ENCODE measurements around the gene PPIE. TPM values are rescaled to one million over a fixed set of nuclear protein-coding genes. Genes with fewer than 3 reads are reported as not detected.

PPIE gene
- 37.4 and 41.7 TPM in 2 replicates for total RNA-seq

DNA sequence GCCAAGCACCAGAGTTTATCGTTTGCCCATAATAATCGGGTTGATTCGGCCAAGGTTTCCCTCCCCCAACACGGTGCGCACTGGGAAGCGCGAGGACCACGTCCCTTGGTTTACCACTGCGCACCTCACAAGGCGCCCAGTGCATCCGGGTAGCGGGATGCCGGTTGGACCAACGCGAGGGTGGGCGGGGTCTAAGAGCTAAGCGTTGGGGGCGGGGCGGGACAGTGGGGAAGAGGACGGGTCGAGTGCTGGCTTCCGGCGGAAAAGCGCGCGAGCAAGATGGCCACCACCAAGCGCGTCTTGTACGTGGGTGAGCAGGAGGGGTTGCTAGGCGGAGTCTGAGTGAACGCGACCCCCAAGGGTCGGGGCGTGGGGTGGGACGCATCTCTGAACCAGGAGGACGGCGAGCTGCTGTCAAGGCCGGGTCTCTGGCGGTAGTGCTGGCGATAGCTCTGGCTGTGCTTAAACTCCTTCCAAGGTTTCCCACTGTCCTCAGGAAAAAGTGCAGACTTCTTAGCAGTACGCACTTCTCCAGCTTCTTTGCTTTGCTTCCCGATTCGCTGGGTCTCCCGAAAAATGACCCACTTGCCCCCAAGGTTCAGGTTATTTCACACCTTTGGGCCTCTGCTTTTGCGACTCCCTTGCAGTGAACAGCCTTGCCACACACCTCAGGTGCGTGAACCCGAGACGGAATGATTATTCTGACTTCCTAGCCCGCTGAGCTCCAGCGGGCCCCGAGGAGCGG is at the start of gene PPIE:
Gene PPIE, plus strand, starts transcription at position 261 of the 745 bp plus-strand sequence. Its CDS starts 19 bp downstream, at position 280.
- peak; percentile 90 for DNase-seq

DNA sequence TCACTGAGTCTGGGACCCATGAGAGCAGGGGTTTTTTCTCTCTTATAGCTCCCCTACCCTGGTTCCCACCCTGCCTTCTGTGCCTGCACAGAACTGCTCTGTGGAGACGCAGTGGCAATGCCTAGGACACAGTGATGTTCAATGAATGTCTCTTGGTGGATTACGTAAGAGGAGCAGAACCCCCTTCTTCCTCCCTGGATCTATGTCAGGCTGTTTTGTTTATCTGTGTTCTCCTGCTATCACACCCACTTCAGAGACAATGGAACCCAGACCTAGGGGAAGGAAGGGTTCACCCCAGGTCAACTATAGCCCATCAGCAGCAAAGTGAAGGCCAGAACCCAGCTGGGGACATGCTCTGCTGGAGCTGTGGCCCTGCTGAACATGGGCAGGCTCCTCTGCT is 49.5 kb upstream of the PPIE start:
- DNase-seq, result no peak

- no peak for DNase-seq
Measured at GRCh38 chr1:39689635-39690034, 49.0 kb upstream of the PPIE start.

- no peak for DNase-seq
Measured at GRCh38 chr1:39690225-39690624, 48.5 kb upstream of the PPIE start.

- DNase-seq, result no peak
Measured at GRCh38 chr1:39690794-39691382, 47.8 kb upstream of the PPIE start.

DNA sequence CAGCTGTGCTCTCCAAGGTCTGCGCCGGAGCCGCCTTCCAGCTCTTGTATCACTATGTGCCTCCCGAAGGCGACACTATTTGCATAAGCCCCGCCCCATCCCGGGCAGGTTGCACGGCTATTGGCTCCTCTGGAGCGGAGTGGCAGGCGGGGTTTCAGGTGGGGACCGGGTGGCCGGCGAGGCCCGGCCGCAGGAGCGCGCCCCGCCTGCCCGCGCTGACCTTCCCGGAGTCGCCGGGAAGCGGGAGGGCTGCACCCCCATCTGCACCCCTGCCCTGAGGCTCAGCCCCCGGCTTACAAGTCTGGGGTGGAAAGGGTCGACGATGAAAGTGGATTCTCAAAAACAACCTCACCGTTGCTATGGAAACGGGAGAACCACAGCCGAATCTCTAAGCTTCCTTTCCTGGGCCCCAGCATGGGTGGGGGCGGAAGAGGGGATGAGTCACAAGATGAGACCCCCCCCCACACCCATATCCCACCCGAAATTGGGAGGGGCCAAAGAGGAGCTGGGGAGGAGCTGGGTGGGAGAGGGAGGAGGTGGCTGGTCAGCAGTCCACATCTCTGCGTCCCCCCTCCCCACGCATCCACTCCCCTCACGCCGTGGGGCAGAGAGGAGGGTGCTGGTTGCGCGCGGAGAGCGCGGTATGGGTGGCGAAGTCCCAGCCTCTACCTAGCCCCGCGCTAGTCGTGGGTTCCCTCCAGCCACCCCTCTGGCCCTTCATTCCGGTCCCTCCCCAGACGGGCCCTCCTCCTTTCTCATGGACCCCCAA is 47.1 kb upstream of the PPIE start, which contains the start of gene HPCAL4:
Gene HPCAL4, minus strand, starts transcription at position 51 of the 769 bp plus-strand sequence. CDS start 6,830 bp downstream, outside the sequence.
- peak; percentile 68 for DNase-seq

DNA sequence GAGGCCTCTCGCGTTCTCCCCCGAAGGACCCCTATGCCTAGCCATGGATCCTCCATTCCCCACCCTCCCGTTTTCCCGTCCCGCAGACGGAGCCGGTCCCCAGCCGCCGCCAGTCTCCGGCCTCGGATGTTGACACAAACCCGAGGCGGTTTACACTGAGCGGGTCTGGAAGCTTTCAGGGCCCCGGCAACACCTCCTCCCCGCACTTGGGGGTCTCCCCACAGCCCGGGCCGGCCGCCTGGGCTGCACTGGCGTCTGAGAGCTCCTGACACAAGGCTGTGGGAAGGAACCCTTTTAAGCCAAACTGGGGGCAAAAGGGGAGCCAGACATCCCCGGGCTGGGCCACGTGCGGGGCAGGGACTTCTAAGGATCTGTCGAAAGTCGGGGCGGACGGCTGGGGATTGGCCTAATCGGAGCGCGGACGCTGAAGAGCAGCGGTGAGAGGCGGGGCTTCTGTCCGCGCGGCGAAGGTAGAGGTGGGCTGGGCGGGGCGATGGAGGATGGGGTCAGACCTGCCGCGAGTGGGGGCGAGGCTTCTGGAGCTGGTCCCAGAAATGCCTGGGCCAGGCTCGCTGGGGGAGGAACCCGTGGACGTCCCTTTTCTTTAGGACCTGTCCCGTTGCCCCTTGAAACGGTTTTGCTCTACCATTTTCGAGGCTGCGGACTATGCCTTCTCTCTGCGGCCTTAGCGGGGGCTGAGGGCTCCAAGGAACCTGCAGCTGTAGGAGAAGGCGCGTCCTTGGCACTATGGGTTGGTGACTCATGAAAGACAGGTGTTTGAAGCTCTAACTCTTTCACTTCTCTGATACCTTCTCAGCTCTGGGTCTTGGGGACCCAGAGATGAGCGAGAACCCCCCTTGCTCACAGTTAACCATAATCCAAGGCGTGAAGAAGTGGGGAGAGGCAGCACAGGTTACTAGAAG is 46.3 kb upstream of the PPIE start:
- no peak for DNase-seq

- DNase-seq, result no peak
Measured at GRCh38 chr1:39694026-39694425, 44.7 kb upstream of the PPIE start.

DNA sequence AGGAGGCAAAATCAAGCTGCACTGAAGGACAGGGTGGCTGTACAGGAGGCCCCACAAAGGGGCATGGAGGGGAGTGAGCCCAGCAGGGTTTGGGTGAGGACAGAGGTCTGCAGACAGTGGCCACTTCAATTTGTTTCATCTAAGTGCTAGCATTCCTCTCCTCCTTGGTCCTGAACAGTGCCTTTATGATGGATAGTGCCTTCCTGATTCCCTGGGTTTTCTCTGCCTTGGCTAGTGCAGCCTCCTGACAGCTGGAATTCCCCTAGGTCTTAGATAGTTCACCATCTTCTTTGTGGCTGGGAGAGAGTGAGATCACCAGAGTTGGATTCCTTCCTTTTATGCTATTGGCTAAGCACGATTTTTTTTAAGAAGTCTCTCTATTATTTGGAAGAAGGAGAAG is 43.7 kb upstream of the PPIE start:
- no peak for DNase-seq

DNA sequence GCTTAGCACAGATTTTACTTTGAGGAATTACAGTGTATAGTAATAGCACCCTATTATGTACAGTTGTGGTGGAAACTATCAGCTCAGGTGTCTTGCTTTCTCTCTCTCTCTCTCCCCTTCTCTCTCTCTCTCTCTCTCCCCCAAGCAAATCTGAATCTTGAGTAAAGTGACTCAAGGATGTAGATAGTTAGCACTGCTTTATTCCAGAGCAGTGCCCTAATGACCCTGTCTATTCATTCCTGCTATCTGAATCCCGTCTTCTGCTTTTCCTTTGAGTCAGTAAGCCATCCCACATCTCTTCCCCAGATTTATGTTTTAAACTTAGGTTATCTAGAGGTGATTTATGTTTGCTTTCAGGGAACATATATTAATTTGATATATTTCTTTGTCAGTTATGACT is 42.2 kb upstream of the PPIE start:
- no peak for DNase-seq

DNA sequence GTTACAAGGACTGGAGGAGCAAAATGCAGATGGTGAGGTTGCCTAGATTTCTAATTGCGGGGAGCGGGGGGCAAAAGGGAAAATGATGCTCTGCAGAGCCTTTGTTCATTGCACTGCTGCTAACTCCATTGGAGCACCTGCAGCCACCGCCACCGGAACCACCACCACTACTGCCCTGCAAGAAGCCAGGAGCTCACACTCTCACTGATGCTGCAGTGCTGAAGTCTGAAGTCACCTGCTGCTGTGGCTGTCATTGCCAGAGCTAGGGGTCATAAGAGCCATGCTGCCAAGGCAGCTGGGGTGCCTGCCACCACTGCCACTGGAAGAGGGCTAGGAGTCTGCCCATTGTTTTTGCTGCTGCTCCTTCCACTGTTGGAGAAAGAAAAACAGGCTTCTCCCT is 40.1 kb upstream of the PPIE start:
- DNase-seq, result no peak

- DNase-seq, result no peak
Measured at GRCh38 chr1:39699419-39699818, 39.3 kb upstream of the PPIE start.

GRCh38 chr1:39700348-39700747 is 38.3 kb upstream of the PPIE start:
- DNase-seq, result no peak

DNA sequence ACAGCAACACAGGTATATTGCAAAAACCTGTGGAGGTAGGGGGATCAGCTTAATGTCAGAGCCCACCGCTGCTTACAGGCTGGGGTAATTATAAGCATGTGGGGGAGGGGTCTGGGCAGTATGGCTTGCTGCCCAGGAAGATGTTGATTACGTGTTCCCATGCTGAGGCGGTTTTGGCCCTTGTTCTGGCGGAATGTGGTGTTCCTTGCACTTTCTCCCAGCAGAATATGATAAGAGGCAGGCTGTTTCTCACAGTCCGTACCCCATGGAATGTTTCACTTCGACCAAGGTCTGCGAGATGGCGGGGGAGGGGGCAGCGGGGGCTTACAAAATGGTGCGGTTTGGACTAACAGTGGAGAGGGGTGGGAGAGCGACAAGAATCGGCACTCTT is 37.6 kb upstream of the PPIE start:
- peak; percentile 41 for DNase-seq

DNA sequence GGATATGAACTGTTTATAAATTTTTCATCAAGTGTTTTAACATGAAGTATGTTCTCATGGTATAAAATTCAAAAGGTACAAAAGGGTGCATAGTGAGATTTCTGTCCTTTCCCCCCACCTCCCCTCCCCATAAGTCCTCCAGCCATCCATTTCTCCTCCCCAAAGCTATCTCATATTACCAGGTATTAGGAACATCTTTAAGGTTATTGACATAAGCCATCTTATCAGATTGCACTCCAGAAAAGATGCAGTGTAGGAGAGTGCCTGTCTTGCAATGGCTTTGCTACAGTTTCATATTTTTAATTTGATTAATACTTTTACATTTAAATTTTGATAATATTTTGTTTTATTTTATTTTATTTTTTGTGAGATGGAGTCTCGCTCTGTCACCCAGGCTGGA is 33.9 kb upstream of the PPIE start:
- no peak for DNase-seq

DNA sequence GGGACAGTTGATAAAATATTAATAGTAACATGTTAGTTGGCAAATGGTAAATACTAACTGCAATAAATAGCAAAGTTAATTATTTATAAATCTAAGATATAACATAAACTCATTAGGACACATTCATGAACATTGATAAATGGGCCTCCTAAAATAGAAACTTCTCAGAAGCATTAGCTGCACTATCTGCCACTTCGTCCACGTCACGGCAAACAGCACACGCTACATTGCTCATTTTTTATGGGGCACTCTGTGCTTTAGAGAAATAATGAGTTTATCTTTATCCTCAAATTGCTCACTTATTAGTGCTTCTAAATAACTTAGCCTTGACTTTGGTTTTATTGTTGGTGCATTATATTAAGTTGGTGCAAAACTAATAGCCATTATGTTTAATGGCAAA is 31.2 kb upstream of the PPIE start:
- DNase-seq, result no peak

DNA sequence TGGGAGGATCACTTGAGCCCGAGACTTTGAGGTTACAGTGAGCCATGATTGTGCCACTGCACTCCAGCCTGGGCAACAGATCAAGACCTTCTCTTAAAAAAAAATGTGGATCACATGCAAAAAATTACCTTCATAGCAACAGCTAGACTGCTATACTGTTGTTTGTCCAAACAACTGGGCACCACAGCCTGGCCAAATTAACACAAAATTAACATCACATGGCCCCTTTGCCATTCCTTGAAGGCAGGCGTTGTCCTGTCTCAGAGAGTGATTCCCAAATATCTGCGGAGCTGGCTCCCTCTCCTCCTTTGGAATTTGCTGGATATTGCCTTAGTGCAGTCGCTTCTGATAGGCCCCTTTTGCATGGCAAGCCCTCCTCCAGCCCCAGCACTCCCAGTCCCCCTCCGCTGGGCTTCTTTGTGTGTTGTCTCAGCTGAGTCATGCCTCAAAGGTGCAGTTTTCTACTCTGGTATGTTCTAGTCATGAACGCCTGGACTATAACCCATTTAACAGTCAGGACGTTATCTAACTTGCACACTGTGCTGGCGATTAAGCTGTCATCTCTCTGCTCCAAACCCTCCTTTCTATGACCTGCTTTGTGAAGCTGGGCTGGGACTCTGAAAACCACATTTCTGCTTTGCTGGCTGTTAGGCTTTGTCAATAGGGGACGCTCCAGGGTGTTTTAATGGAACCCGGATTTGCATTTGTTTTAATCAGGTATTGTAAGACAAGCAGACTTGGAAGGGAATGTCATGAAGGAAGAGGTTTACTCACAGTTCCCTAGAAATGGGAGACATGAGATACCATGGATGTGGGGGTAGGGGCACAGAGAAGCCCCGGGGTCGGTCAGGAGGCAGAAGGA is 27.3 kb upstream of the PPIE start:
- no peak for DNase-seq

DNA sequence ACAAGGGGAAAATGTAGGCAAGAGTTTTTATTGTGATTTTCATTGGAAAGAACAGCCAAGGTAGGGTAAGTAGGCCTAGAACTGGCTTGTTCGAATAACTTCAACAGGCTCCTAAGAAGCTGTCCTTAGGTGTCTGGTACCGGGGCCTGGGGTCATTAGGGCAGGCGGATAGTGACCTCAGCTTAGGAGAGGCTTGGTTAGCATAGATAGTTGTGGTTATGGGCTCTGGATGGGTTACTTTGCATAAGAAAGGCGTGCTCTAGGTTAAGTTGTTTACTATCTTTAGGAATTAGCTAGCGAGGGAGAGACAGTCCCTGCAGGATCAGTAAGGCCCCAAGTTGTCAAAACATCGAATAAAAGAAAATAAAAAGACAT is 26.7 kb upstream of the PPIE start:
- no peak for DNase-seq

DNA sequence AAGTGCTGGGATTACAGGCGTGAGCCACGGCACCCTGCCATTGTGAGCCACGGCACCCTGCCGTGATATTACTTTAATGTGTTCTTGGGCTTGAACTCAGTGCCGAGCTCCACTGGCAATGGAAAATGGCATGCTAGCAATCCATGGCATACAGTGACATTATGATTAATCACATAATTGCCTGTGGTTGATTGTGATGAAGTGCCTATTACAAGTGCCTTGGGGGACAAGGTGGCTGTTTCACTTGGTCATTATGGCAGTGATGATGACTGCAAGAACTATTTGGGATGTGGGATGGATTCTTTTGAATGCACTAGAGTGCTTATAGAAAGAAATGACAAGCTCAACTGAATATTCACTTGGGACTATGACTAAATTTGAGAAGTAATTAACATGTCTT is 25.1 kb upstream of the PPIE start:
- DNase-seq, result no peak

GRCh38 chr1:39717809-39718208 is 20.9 kb upstream of the PPIE start:
- DNase-seq, result no peak
